Measurements from ENCODE around the gene MX2.

DNA sequence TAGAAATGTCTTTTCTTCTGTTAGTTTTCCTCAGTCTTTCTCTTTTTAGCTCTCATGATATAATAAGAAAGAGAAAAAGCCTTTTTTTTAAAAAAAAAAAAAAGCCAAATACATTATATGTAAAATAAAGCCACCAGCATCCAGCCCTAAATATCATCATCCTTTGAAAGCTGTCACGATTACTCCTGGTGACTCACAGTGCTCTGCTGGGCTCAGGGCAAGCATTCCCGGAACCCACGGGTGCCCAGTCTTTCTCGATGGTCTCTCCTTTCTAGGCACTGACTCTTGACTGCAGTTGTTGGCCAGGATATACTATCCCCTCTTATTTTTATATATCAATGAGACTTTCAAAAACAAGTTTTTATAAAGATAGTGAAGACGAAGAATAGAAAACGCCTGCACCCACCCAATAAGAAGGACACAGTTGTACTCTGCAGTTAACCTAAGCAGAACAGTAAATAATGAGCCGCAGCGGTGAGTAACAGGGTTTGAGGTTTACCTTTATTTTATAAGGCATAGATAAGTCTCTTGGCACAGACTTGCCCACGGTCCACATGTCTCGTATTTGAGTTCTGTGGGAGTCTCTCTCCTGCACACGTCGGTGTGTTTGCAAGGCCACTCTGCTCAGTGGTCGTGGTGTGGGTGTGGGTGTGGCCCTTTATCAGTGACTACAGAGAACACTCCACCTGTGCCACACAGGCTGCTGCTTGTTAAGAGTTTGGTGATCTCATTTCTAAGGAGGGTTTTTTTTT, 15.7 kb upstream of the MX2 start:
- TF ChIP-seq, protein P1, sequence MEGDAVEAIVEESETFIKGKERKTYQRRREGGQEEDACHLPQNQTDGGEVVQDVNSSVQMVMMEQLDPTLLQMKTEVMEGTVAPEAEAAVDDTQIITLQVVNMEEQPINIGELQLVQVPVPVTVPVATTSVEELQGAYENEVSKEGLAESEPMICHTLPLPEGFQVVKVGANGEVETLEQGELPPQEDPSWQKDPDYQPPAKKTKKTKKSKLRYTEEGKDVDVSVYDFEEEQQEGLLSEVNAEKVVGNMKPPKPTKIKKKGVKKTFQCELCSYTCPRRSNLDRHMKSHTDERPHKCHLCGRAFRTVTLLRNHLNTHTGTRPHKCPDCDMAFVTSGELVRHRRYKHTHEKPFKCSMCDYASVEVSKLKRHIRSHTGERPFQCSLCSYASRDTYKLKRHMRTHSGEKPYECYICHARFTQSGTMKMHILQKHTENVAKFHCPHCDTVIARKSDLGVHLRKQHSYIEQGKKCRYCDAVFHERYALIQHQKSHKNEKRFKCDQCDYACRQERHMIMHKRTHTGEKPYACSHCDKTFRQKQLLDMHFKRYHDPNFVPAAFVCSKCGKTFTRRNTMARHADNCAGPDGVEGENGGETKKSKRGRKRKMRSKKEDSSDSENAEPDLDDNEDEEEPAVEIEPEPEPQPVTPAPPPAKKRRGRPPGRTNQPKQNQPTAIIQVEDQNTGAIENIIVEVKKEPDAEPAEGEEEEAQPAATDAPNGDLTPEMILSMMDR (conservative IDR thresholded peaks at IDR 0.05; ENCODE audit: low read depth, low read length): no peak
- TF ChIP-seq MXI1 (IDR thresholded peaks at IDR 0.05; ENCODE audit: borderline replicate concordance, low read depth, low read length): no peak
- no peak for TF ChIP-seq POLR2A (IDR thresholded peaks at IDR 0.05; ENCODE audit: low read depth, low read length)
- no peak for TF ChIP-seq RAD21 (IDR thresholded peaks at IDR 0.05; ENCODE audit: low read length)
- TF ChIP-seq RCOR1 (IDR thresholded peaks at IDR 0.05; ENCODE audit: insufficient replicate concordance, low read length): no peak
- no peak for TF ChIP-seq SMC3 (IDR thresholded peaks at IDR 0.05; ENCODE audit: low read depth, low read length)
- TF ChIP-seq, protein P2, sequence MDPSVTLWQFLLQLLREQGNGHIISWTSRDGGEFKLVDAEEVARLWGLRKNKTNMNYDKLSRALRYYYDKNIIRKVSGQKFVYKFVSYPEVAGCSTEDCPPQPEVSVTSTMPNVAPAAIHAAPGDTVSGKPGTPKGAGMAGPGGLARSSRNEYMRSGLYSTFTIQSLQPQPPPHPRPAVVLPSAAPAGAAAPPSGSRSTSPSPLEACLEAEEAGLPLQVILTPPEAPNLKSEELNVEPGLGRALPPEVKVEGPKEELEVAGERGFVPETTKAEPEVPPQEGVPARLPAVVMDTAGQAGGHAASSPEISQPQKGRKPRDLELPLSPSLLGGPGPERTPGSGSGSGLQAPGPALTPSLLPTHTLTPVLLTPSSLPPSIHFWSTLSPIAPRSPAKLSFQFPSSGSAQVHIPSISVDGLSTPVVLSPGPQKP (IDR thresholded peaks at IDR 0.05; ENCODE audit: borderline replicate concordance, low read depth, low read length): no peak
- TF ChIP-seq FOS (IDR thresholded peaks at IDR 0.05; ENCODE audit: low read depth, low read length): no peak
- no peak for TF ChIP-seq CEBPB (IDR thresholded peaks at IDR 0.05; ENCODE audit: low read depth, low read length)
- TF ChIP-seq, protein P3, sequence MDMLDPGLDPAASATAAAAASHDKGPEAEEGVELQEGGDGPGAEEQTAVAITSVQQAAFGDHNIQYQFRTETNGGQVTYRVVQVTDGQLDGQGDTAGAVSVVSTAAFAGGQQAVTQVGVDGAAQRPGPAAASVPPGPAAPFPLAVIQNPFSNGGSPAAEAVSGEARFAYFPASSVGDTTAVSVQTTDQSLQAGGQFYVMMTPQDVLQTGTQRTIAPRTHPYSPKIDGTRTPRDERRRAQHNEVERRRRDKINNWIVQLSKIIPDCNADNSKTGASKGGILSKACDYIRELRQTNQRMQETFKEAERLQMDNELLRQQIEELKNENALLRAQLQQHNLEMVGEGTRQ (IDR thresholded peaks at IDR 0.05; ENCODE audit: low read depth, low read length): no peak
- TF ChIP-seq RFX5 (IDR thresholded peaks at IDR 0.05; ENCODE audit: low read depth, low read length): no peak
